ENCODE results near the gene AURKAIP1.
"Not testable (repeated sequence)": the region's sequence is repeated elsewhere in the genome, so short reads cannot be mapped to it uniquely, and the experiment has no call there.

AURKAIP1 gene

DNA sequence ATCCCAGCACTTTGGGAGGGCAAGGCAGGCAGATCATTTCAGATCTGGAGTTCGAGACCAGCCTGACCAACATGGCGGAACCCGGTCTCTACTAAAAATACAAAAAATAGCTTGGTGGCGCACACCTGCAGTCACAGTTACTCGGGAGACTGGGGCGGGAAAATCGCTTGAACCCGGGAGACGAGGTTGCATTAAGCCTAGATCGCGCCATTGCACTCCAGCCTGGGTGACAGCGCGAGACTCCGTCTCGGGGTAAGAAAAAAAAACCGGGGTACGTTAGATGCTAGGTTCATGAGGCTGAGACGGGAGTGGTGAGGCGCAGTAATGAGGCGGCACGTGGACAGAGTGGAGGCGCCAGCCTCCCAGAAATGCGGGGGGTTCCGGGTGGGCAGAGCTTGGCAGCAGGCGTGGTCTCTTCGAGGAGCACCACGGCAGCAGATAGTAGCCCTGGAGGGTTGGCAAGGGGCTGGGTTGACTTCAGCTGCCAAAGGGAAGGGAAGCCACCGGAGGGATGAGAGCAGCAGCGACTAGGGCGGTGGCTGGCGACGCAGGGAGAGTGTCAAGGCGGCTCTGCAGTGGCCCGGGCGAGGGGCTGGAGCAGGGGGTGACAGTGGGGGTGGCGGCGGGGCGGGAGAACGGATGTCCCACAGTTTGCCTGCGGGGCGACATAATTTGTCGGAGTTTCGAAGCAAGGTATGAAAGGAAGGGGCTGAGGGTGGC, 31.3 kb upstream of the AURKAIP1 start:
- DNase-seq: no peak

- DNase-seq: no peak
Observed at GRCh38 chr1:1403653-1404052, 28.6 kb upstream of the AURKAIP1 start.

DNA sequence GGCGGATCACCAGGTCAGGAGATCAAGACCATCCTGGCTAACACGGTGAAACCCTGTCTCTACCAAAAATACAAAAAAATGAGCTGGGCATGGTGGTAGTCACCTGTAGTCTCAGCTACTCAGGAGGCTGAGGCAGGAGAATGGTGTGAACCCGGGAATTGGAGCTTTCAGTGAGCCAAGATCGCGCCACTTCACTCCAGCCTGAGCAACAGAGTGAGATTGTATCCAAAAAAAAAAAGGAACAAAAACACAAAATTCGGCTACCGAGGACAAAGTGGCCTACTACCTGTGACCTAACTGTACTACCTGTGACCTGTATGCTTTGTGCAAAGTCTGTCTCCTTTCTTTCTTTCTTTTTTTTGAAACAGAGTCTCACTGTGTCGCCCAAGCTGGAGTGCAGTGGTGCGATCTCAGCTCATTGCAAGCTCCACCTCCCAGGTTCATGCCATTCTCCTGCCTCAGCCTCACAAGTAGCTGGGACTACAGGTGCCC, 27.9 kb upstream of the AURKAIP1 start:
- DNase-seq: not testable (repeated sequence)

DNA sequence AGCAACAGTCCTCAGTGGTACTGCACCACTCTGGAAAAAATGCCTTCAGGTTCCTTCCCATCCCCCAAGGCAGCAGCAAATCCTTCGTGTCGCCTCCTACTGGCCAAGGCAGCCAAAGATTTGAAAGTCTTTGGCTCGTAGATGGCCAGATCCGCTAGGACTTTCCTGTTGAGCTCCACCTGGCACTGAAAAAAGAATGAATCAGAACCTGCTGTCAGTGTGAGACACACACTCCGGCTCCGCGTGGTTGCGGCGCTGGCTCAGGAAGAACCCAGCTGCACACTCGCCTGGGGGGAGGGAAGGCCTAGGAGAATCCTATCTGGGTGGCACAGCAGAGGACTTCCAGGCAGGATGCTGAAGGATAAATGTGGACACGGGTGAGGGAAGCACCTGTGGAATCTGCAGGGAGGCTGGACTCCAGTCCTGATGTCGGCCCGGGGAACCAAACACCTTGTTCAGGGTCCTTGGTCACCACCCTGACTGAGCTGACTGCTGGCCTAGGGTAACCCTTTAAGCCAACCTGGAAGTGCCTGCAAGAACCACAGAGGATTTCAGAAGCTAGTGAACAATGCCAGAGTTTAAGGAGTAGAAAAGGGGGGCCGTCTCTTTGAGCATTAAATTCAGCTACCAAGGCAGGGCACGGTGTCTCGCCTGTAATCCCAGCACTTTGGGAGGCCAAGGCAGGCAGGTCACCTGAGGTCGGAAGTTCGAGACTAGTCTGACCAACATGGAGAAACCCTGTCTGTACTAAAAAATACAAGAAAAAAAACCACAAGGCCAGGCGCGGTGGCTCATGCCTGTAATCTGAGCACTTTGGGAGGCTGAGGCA, 27.3 kb upstream of the AURKAIP1 start:
- peak; percentile 61 for DNase-seq

DNA sequence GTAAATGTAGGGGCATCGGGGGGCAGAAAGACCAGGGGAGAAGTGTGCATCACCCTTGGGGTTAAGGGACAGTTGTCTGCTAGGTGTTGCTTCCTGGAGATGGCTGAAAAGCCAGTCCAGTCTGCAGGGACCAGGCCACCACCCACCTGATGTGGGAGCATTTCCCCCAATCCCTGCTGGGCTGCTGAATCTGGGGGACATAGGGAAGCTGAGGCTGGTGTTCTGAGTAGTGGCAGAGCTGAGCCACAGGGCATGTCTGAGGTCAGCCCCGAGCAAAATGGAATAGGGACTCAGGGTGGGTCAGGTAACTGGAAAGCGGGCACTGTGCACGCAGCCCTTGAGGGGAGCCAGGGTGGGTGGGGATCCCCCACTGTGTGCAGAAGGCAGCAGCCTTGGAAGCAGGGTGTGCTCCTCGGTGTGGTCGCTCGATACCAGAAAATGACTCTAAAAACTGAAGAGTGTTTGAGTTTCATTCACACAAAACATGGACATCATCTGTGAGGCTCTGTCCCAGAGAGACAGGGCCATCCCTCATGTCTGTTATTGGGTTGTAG, 26.5 kb upstream of the AURKAIP1 start:
- no peak for DNase-seq

- DNase-seq: no peak
Observed at GRCh38 chr1:1400576-1401456, 25.8 kb upstream of the AURKAIP1 start.

- no peak for DNase-seq
Observed at GRCh38 chr1:1399872-1400575, 25.0 kb upstream of the AURKAIP1 start.

- peak; percentile 88 for DNase-seq
Observed at GRCh38 chr1:1399187-1399871, 24.3 kb upstream of the AURKAIP1 start, which contains the start of gene CCNL2. TSS of gene CCNL2 (minus strand) at chr1:1399335. CDS start at chr1:1399306, 29 bp downstream.

GRCh38 chr1:1398677-1399186, 23.7 kb upstream of the AURKAIP1 start:
- DNase-seq: no peak

- DNase-seq: no peak
Observed at GRCh38 chr1:1397839-1398523, 23.0 kb upstream of the AURKAIP1 start.

DNA sequence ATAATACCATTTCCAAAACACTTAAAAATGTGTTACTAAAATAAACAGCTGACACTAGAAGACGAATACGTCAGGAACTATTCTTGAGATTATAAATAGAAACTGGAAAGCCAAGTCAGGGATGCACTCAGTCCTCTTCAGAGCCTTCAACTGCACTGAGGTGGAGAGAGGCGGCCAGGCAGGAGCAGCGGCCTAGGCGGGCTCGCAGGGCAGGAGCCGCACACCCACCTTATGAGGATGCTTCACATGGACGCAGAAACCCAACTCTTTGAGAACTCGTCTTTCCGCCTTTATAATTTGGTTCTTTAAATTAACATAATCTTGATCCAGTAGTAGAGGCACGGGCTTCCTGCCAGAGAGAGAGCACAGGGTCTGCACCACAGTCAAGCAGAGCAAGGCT, 20.2 kb upstream of the AURKAIP1 start:
- no peak for DNase-seq

DNA sequence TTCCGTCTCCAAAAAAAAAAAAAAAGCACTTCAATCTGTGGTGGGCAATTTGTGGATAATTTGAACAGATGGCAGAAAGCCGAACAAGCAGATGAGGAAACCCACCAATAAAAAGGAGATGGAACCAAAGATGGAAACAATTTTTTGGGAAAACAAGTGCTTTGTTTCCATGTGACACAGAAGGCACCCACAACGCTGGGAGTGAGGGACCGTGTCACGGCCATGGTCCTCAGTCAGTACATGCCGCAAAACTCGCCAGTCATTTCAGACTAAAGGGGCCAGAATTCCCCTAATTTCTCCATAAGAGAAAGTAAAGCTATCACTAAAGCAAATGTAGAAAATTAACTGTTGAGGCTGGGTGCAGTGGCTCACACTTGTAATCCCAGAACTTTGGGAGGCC, 19.1 kb upstream of the AURKAIP1 start:
- DNase-seq: no peak

DNA sequence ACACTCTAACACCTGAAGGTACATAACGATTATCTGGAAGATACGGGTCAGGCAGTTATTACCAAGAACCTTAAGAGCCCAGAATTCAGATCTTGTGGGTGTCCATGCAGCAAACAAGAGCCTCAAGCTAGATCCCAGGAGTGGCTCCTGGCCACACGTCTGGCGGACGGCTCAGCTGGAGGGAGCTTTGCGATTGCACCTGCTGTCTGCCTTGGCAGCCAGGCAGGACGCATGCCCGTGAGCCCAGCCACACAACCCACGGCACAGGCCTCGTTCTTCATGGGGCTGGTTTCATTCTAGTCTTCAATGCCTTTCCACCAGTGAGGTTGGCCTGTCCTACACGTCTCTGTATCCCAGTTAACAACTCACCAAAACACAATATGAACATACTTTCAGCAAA, 18.4 kb upstream of the AURKAIP1 start:
- DNase-seq: no peak

DNA sequence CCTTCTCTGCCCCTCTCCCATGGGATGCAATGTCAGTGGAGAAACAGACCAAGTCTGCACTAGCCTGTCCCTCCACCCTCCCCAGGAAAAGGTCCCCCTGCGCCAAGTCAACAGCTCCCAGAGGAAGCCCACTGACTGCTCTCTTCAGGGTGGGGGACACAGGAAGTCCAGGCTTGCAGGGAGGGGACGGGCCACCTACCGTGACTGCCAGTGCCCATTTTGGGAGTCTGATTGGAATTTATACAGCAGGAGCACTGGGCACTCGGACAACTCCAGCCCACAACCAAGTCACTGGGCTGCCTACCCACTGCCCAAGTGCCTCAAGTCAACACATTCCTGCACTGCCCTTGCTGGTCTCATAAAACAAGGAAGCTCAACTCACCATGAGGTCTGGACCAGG, 18.0 kb upstream of the AURKAIP1 start:
- no peak for DNase-seq

DNA sequence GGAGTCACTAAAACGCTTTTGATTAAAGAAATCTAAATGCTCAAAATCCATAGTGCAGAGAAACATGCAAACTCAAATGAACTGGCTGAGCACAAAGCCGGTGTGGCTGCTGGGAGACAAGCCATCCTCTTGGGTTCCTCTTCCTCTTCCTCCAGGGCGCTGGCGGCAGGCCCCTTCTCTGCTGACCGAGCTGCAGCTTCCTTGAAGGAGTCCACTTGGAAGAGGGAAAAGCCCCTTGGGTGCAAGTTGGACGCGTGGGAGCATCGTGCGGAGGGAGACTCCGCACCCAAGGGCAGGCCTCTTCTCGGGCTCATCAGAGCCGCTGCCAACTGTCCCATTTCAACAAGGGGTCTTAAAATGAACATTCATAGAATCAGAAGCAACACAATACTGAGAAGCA, 16.2 kb upstream of the AURKAIP1 start:
- no peak for DNase-seq

DNA sequence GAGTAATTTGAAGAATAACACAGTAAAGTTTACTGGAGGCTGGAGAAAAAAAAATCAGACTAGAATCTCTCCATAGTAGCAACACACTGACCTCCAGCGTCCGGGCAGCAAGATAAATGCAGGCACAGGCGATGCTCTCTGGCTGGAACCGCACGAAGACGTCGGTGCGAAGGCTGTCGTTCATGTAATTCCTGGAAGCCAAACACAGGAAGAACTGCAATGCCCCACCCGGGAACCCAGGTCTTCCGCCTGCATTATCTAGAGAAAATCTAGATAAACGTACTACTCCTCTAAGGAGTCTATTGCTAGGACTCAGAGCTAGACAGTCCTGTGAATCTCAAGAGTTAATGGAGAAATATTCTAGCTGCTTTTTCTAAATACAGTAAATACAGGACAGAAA, 15.7 kb upstream of the AURKAIP1 start:
- no peak for DNase-seq

- DNase-seq: no peak
Observed at GRCh38 chr1:1388078-1388472, 13.1 kb upstream of the AURKAIP1 start.

DNA sequence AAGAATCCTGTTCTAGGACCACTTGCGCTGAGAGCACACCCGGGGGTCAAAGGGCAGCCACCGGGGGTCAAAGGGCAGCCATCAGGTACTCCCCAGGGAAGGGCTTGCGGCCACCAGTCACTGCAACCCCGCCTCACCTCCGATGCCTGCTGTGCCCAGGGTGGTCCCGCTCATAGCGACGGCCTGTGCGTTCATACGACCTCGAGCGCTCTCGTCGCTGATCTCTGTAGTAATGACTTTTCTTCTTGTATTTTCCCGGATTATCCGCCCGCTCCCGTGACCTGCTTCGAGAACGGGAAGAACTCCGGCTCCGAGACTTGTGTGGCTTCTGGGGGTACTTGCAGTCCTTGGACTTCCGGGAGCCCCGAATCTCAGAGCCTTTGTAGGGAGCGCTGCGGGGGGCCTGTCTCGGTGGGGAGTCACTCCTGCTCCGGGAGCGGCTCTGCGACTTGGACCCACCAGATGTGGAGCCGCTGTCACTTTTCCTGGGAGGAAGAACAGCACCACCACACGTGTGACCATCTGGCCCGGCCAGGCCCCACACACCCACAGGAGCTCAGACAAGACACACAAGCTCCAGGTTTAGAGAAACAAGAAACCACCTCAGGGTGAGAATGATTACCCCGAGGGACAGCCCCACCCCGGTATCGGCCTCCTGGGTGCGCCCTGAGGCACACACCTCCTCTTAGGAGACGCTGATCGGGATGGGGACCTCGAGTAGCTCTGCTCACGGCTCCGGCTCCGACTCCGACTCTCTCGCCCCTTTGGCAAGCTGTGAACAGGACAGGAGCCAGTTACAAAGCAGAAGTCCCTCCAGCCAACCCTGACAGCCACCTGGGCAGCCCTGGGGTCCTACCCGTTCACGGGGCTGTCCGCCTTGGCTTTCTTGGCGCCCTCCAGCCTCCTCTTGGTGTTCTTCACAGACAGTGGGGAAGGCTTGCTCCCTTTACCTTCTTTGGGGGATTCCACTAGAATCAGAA, 12.4 kb upstream of the AURKAIP1 start:
- DNase-seq: no peak

GRCh38 chr1:1385931-1386330, 10.9 kb upstream of the AURKAIP1 start:
- no peak for DNase-seq
